ENCODE results near the gene UPK1B.

- TF ChIP-seq CTCF (IDR thresholded peaks at IDR 0.05; ENCODE audit: insufficient read depth, low read depth, low read length) = no peak
- no peak for TF ChIP-seq EZH2 (IDR thresholded peaks at IDR 0.05; ENCODE audit: insufficient read depth, low read length)
These were observed 70.3 kb downstream of the UPK1B start for GRCh38 chr3:119243712-119244111.

Measured in astrocyte (in vitro differentiated cells and primary cell).